ENCODE data around the gene MLST8. TPM values are rescaled to one million over a fixed set of nuclear protein-coding genes. Genes with fewer than 3 reads are reported as not detected.

Gene MLST8
- total and polyA plus RNA-seq, 4 donors = 11.1 to 26.7 (median 20.2) TPM

DNA sequence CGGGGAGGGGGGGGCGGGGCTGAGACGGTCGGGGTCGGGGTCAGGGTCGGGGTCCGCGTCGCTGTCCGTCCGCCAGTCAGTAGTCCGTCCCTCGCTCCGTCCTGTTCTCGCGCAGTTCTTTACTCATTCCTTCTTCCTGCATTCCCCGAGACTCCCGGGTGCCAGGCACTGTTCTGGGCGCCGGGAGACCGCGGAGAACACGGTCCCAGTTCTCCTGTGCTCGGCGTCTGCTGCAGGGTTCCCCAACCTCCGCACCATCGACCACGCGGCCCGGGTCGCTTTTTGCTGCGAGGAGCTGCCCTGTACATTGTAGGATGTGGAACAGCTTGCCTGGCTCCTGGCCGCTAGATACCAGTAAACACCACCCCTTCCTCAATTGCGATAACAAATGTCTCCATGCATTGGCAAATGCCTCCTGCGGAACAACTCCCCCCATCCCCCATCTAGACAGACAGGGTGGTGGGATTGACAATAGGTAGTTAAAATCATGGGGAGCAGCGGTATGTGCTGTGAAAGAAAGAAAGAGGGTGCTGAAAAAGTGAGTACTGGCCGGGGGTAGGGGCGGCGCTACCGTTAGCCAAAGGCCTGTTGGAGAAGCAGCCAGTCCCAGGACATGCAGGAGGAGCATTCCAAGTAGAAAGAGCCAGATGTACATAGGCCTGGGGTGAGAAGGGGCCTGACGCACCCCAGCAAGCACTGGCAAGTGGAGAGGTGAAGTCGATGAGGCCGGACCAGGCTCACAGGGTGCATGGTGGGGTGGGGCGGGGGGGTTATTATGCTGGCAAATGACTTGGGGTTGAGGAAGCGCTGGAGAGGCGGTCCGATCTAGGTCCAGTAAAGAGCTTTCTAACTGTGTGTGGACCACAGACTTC is 49.0 kb upstream of the MLST8 start (continued):
- TF ChIP-seq FOXA2 (IDR thresholded peaks at IDR 0.05) (no peak), HNF4G (IDR thresholded peaks at IDR 0.05) (no peak), TAF1 (conservative IDR thresholded peaks at IDR 0.05) (peak; percentile 48), SP1 (IDR thresholded peaks at IDR 0.05) (peak; percentile 15), HNF4A (conservative IDR thresholded peaks at IDR 0.05) (peak; percentile 34 to 48)

DNA sequence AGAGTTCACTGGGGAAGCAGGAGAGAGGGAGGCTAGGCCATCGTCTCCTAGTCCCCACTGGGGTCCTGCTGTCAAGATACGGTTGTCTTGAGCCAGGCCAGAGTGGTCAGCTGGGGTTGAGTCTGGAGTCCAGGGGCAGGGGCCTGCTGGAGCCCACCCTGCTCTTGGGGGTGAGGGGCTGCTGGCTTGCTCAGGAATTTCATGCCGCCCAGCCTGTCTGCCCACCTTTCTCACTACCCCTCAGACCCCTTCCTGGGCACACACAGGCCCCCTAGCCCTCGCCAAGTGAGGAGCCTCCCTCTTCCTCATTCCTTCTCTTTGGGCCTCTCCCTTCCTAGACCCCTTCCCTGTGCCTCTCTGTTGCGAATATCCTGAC is 48.4 kb upstream of the MLST8 start:
- TF ChIP-seq, protein P1, sequence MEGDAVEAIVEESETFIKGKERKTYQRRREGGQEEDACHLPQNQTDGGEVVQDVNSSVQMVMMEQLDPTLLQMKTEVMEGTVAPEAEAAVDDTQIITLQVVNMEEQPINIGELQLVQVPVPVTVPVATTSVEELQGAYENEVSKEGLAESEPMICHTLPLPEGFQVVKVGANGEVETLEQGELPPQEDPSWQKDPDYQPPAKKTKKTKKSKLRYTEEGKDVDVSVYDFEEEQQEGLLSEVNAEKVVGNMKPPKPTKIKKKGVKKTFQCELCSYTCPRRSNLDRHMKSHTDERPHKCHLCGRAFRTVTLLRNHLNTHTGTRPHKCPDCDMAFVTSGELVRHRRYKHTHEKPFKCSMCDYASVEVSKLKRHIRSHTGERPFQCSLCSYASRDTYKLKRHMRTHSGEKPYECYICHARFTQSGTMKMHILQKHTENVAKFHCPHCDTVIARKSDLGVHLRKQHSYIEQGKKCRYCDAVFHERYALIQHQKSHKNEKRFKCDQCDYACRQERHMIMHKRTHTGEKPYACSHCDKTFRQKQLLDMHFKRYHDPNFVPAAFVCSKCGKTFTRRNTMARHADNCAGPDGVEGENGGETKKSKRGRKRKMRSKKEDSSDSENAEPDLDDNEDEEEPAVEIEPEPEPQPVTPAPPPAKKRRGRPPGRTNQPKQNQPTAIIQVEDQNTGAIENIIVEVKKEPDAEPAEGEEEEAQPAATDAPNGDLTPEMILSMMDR (IDR thresholded peaks at IDR 0.05; ENCODE audit: low read depth, low read length, missing input control) = no peak
- H3K4me3 ChIP-seq (ENCODE audit: low read depth in 1 of 3, low read length in 3 of 3) = peak overlapping the region; percentile 54 to 89 (median 78)

DNA sequence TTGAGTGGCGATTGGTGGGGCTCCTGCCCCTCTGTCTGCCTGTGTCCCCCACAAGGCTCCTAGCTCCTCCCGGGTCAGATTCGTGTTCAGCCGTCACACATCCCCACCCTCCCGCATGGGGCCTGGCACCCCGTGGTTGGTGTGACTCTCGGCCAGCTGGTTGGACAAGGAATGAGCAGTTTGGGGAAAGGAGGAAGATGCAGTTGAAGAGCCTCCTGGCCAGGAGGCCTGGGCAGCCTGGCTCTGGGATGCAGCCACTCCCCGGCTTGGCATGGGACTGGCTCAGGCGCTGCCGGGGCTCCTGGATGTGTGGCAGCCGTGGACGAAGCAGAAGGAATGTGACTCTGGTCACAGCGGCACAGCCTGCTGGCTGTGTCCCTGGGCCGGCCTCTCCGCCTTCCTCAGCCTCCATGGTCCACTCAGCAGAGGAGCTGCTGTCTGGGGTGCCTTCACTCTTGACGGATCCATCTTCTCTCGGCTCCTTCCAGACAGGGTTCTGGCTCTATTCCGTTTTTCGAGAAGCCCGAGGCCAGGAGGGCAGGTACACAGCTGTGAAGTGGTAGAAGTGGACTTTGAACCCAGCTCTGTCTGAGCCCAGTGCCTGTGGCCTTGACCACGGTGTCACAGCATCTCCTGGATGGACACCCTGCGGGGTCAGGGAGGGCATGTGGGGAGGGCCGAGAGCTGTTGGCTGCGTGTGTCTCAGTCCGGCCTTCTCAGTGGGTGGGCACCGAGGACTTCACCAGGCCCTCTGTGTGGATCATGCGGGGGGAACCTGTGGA is 47.6 kb upstream of the MLST8 start:
- peak overlapping the region; percentile 59 to 82 for H3K27ac ChIP-seq (ENCODE audit: low read depth in 1 of 2, low read length in 2 of 2)
- 29% methylated on average over 27 of the region's 27 CpGs for WGBS
- H3K4me1 ChIP-seq (ENCODE audit: control insufficient read depth in 4 of 4, insufficient read depth in 4 of 4, low read length in 3 of 4) = peaks cover 34 to 87% (median 64%) of the 10 kb centered on the region in 4 donors
- H3K4me3 ChIP-seq (ENCODE audit: low read depth in 1 of 3, low read length in 3 of 3) = peak overlapping the region; percentile 41 to 89 (median 78)
- no peaks in the 10 kb centered on the region for H3K27me3 ChIP-seq (ENCODE audit: control insufficient read depth in 4 of 4, insufficient read depth in 4 of 4, low read length in 3 of 4)
- peak; percentile 54 for DNase-seq (ENCODE audit: low spot score)
- H3K36me3 ChIP-seq (ENCODE audit: control insufficient read depth in 4 of 4, insufficient read depth in 3 of 4, low read depth in 1 of 4, low read length in 3 of 4) = no peaks in the 10 kb centered on the region
- H3K9ac ChIP-seq (ENCODE audit: low read depth in 1 of 2, low read length in 2 of 2) = peak overlapping the region in 1 of 2 donors; percentile 30
- H3K9me3 ChIP-seq (ENCODE audit: control insufficient read depth in 4 of 4, low read length in 3 of 4) = no peaks in the 10 kb centered on the region
- TF ChIP-seq, protein P2, sequence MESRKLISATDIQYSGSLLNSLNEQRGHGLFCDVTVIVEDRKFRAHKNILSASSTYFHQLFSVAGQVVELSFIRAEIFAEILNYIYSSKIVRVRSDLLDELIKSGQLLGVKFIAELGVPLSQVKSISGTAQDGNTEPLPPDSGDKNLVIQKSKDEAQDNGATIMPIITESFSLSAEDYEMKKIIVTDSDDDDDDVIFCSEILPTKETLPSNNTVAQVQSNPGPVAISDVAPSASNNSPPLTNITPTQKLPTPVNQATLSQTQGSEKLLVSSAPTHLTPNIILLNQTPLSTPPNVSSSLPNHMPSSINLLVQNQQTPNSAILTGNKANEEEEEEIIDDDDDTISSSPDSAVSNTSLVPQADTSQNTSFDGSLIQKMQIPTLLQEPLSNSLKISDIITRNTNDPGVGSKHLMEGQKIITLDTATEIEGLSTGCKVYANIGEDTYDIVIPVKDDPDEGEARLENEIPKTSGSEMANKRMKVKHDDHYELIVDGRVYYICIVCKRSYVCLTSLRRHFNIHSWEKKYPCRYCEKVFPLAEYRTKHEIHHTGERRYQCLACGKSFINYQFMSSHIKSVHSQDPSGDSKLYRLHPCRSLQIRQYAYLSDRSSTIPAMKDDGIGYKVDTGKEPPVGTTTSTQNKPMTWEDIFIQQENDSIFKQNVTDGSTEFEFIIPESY (IDR thresholded peaks at IDR 0.05) = no peak
- peak in 1 of 2 donors; percentile 55 for TF ChIP-seq EGR1 (IDR thresholded peaks at IDR 0.05; ENCODE audit: low read depth in 2 of 2)
- peak; percentile 98 to 99 for TF ChIP-seq RXRA (IDR thresholded peaks at IDR 0.05)
- TF ChIP-seq, protein P3, sequence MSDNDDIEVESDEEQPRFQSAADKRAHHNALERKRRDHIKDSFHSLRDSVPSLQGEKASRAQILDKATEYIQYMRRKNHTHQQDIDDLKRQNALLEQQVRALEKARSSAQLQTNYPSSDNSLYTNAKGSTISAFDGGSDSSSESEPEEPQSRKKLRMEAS (IDR thresholded peaks at IDR 0.05) = peak; percentile 90
- peak; percentile 43 for TF ChIP-seq FOXA1 (IDR thresholded peaks at IDR 0.05)
- TF ChIP-seq JUND (IDR thresholded peaks at IDR 0.05) = peak; percentile 58 to 80
- TF ChIP-seq HNF4G (IDR thresholded peaks at IDR 0.05) = peak; percentile 95
- TF ChIP-seq HNF4A (conservative IDR thresholded peaks at IDR 0.05) = peak; percentile 99
- no peak for TF ChIP-seq RAD21 (IDR thresholded peaks at IDR 0.05)
- TF ChIP-seq, protein P4, sequence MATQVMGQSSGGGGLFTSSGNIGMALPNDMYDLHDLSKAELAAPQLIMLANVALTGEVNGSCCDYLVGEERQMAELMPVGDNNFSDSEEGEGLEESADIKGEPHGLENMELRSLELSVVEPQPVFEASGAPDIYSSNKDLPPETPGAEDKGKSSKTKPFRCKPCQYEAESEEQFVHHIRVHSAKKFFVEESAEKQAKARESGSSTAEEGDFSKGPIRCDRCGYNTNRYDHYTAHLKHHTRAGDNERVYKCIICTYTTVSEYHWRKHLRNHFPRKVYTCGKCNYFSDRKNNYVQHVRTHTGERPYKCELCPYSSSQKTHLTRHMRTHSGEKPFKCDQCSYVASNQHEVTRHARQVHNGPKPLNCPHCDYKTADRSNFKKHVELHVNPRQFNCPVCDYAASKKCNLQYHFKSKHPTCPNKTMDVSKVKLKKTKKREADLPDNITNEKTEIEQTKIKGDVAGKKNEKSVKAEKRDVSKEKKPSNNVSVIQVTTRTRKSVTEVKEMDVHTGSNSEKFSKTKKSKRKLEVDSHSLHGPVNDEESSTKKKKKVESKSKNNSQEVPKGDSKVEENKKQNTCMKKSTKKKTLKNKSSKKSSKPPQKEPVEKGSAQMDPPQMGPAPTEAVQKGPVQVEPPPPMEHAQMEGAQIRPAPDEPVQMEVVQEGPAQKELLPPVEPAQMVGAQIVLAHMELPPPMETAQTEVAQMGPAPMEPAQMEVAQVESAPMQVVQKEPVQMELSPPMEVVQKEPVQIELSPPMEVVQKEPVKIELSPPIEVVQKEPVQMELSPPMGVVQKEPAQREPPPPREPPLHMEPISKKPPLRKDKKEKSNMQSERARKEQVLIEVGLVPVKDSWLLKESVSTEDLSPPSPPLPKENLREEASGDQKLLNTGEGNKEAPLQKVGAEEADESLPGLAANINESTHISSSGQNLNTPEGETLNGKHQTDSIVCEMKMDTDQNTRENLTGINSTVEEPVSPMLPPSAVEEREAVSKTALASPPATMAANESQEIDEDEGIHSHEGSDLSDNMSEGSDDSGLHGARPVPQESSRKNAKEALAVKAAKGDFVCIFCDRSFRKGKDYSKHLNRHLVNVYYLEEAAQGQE (IDR thresholded peaks at IDR 0.05) = peak; percentile 74
- TF ChIP-seq SP1 (IDR thresholded peaks at IDR 0.05) = peak; percentile 97
- TF ChIP-seq YY1 (IDR thresholded peaks at IDR 0.05) = peak; percentile 82
- TF ChIP-seq GABPA (IDR thresholded peaks at IDR 0.05 in 1 of 2, conservative IDR thresholded peaks at IDR 0.05 in 1 of 2) = peak in 1 of 2 donors; percentile 72
- TF ChIP-seq, protein P5, sequence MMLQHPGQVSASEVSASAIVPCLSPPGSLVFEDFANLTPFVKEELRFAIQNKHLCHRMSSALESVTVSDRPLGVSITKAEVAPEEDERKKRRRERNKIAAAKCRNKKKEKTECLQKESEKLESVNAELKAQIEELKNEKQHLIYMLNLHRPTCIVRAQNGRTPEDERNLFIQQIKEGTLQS (IDR thresholded peaks at IDR 0.05) = no peak
- TF ChIP-seq NR2F2 (IDR thresholded peaks at IDR 0.05) = peak; percentile 88
- peak; percentile 63 for TF ChIP-seq FOXA2 (IDR thresholded peaks at IDR 0.05)

More for the DNA sequence above, 48.4 kb upstream of the MLST8 start:
- Histone ChIP-seq H3K27ac (ENCODE audit: low read depth in 1 of 2, low read length in 2 of 2) (peak overlapping the region; percentile 59 to 82), H3K9ac (ENCODE audit: low read depth in 1 of 2, low read length in 2 of 2) (peak overlapping the region; percentile 16 to 86), H3K27me3 (ENCODE audit: control insufficient read depth in 4 of 4, insufficient read depth in 4 of 4, low read length in 3 of 4) (no peaks in the 10 kb centered on the region), H3K4me1 (ENCODE audit: control insufficient read depth in 4 of 4, insufficient read depth in 4 of 4, low read length in 3 of 4) (peaks cover 31 to 87% (median 67%) of the 10 kb centered on the region in 4 donors), H3K9me3 (ENCODE audit: control insufficient read depth in 4 of 4, low read length in 3 of 4) (no peaks in the 10 kb centered on the region), H3K36me3 (ENCODE audit: control insufficient read depth in 4 of 4, insufficient read depth in 3 of 4, low read depth in 1 of 4, low read length in 3 of 4) (peaks cover 0 to 2% (median 0%) of the 10 kb centered on the region in 4 donors)
- WGBS = 50% methylated on average over 5 of the region's 5 CpGs
- DNase-seq (ENCODE audit: low spot score) = no peak

All from liver (tissue), 9 donors.